Measurements from ENCODE around the gene TOE1.
"Not testable (repeated sequence)": the region's sequence is repeated elsewhere in the genome, so short reads cannot be mapped to it uniquely, and the experiment has no call there.

TOE1 gene

GRCh38 chr1:45355683-45356082 lies 15.7 kb downstream of the TOE1 start:
- no peak for FAIRE-seq

- no peak for FAIRE-seq
These were observed 16.2 kb downstream of the TOE1 start for GRCh38 chr1:45356186-45356585.

- peak; percentile 81 for FAIRE-seq
These were observed 20.0 kb downstream of the TOE1 start for GRCh38 chr1:45359882-45360513.

- not testable (repeated sequence) for FAIRE-seq
These were observed 21.0 kb downstream of the TOE1 start for GRCh38 chr1:45360981-45361380.

GRCh38 chr1:45364294-45364693 lies 24.3 kb downstream of the TOE1 start:
- no peak for FAIRE-seq

- no peak for FAIRE-seq
These were observed 25.1 kb downstream of the TOE1 start for GRCh38 chr1:45365051-45365450.

GRCh38 chr1:45370575-45370974 lies 30.6 kb downstream of the TOE1 start:
- FAIRE-seq, result no peak

- no peak for FAIRE-seq
These were observed 33.6 kb downstream of the TOE1 start for GRCh38 chr1:45373573-45373972.

GRCh38 chr1:45375104-45376090 lies 35.4 kb downstream of the TOE1 start:
- FAIRE-seq, result no peak

GRCh38 chr1:45378184-45378583 lies 38.2 kb downstream of the TOE1 start:
- no peak for FAIRE-seq

- FAIRE-seq, result no peak
These were observed 39.6 kb downstream of the TOE1 start for GRCh38 chr1:45379524-45379923.

- no peak for FAIRE-seq
These were observed 40.2 kb downstream of the TOE1 start for GRCh38 chr1:45380125-45380524.

- no peak for FAIRE-seq
These were observed 40.8 kb downstream of the TOE1 start for GRCh38 chr1:45380730-45381129.

GRCh38 chr1:45381243-45381642 lies 41.3 kb downstream of the TOE1 start:
- FAIRE-seq, result no peak

- FAIRE-seq, result no peak
These were observed 43.2 kb downstream of the TOE1 start for GRCh38 chr1:45383191-45383590.

- FAIRE-seq, result not testable (repeated sequence)
These were observed 44.2 kb downstream of the TOE1 start for GRCh38 chr1:45384213-45384612.

GRCh38 chr1:45385302-45385701 lies 45.3 kb downstream of the TOE1 start:
- FAIRE-seq, result no peak

- no peak for FAIRE-seq
These were observed 46.2 kb downstream of the TOE1 start for GRCh38 chr1:45386219-45386618.

All from endometrium (tissue), 2 donors.